ENCODE measurements around the gene CST6. TPM values are rescaled to one million over a fixed set of nuclear protein-coding genes. Genes with fewer than 3 reads are reported as not detected.

CST6 gene
- polyA plus RNA-seq, 1 donor from 2014 or later = not detected

DNA sequence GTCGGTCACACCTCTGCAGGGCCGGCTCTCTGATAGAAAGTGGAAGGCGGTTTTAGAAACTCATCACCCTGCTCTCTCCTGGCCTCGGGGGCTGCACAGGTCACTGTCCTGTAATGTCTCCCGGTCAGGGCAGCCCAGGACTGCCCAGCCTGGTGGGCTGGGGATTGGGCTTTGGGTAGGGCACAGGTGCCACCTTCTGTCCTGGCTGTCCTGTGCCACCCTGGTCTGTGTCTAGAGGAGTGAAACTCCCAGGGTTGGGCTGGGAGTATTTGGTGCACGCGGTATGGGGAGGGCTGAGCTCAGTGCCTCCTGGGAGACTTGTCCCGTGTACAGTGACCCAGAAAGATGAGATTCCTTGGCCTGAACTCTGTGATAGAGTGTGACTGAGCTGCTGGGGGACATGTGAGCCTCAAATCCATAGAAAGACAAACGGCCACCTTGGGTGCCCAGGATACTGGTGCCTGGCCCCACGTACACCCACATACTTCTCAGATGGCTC lies 32.5 kb upstream of the CST6 start:
- Mint-ChIP-seq H3K4me1 (peaks cover 0 to 1% (median 0%) of the 10 kb centered on the region in 3 donors), H3K4me3 (no peak overlapping the region), H3K27me3 (no peaks in the 10 kb centered on the region), H3K27ac (peak overlapping the region in 1 of 3 donors; percentile 75), H3K9me3 (no peaks in the 10 kb centered on the region), H3K36me3 (no peaks in the 10 kb centered on the region)

DNA sequence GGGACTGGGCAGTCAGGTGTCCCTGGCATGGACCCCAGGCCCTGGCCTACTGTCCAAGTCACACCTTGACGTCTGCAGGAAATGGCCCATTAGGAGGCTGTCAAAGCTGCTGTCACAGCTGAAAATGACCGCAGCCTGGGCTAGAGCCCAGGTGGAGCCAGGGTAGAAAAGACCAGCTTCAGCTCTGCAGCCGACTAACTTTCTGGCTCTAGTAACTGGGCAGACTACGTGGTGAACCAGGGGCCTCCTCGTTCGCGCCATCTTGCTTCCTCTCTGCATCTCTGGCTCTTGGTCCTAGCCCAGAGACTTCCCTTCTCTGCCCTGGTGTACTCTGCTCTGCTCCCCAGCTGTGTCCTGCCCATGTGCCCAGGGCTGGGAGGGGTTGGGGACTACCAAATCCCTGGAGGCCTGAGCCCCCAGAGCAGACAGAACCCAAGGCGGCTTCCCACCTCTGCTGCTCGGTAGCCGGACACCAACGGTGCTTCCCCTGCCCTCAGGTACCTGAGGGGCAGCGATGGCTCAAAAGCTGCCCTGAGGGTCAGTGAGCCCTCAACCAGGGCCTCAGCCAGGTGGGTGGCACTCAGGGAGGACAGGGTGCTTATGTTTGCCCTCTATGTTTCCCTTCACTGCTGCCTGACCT lies 30.6 kb upstream of the CST6 start:
- Mint-ChIP-seq H3K4me3 (no peak overlapping the region), H3K27ac (peak overlapping the region in 1 of 3 donors; percentile 63), H3K36me3 (no peaks in the 10 kb centered on the region), H3K9me3 (no peaks in the 10 kb centered on the region), H3K4me1 (peaks cover 0 to 1% (median 0%) of the 10 kb centered on the region in 3 donors), H3K27me3 (no peaks in the 10 kb centered on the region)

- H3K4me1 Mint-ChIP-seq = peaks cover 0 to 1% (median 0%) of the 10 kb centered on the region in 3 donors
- peak overlapping the region in 1 of 3 donors; percentile 63 for H3K27ac Mint-ChIP-seq
- no peaks in the 10 kb centered on the region for H3K36me3 Mint-ChIP-seq
- H3K4me3 Mint-ChIP-seq = no peak overlapping the region
- no peaks in the 10 kb centered on the region for H3K9me3 Mint-ChIP-seq
- H3K27me3 Mint-ChIP-seq = no peaks in the 10 kb centered on the region
These were observed 29.6 kb upstream of the CST6 start for GRCh38 chr11:65981972-65982823.

DNA sequence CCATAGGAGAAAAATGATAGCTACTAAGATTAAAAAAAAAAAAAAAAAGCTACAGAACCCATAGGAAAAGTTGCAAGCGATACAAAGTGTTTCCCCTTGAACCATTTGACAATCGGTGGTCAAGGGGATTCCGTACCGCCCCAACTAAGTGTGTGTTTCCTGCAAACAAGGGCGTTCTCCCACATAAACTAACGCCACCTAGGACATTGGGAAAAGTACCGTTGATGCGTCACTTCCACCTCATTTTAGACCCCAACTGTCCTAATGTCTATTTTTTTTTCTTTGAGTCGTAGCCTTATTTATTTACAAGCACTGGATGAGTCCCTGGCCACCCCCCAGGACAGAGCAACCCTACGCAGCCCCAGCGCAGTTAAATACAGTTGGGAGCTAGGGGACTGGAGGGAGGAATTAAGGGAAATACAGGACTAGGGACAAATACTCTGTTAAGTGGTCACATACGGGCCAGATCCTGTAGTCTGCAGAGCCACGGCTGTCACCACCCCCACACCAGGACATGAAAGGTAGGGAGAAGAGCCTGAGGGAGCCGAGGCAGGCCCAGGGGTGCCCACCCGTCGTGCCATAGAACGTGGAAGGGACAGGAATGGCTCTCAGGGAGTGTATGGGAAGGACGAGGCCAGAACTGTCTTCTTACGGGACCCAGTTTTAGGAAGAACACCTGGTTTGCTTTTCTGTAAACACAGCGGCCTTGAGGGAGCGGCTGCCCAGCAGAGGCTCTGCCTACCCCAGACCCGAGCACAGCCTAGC lies 28.8 kb upstream of the CST6 start:
- H3K27me3 Mint-ChIP-seq = no peaks in the 10 kb centered on the region
- H3K4me3 Mint-ChIP-seq = no peak overlapping the region
- H3K9me3 Mint-ChIP-seq = no peaks in the 10 kb centered on the region
- no peak overlapping the region for H3K27ac Mint-ChIP-seq
- H3K4me1 Mint-ChIP-seq = peaks cover 0 to 1% (median 1%) of the 10 kb centered on the region in 3 donors
- no peaks in the 10 kb centered on the region for H3K36me3 Mint-ChIP-seq

DNA sequence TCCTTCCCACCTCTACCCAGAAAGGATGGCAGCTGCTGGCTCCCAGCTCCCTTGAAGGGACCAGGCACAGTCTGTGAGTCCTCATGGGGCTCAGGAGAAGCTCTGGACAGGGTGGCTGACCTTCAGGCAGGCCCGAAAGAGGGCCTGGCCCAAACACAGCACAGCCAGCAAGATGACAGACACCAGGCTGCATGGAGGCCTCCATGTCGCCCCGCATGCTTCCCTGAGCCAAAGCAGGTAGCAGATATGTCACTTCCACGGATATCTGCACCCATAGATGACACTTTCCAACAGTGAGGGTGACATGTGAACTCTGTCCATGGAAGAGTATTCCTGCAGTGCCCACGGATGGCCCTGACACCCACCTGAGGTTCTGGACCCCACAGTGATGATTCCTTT lies 28.2 kb upstream of the CST6 start:
- H3K27ac Mint-ChIP-seq = peak overlapping the region in 1 of 3 donors; percentile 20
- H3K9me3 Mint-ChIP-seq = no peaks in the 10 kb centered on the region
- no peaks in the 10 kb centered on the region for H3K36me3 Mint-ChIP-seq
- H3K27me3 Mint-ChIP-seq = no peaks in the 10 kb centered on the region
- H3K4me3 Mint-ChIP-seq = no peak overlapping the region
- peaks cover 0 to 1% (median 1%) of the 10 kb centered on the region in 3 donors for H3K4me1 Mint-ChIP-seq

- peaks cover 4 to 8% (median 5%) of the 10 kb centered on the region in 3 donors for H3K4me1 Mint-ChIP-seq
- no peak overlapping the region for H3K27ac Mint-ChIP-seq
- no peak overlapping the region for H3K4me3 Mint-ChIP-seq
- no peaks in the 10 kb centered on the region for H3K9me3 Mint-ChIP-seq
- H3K27me3 Mint-ChIP-seq = no peaks in the 10 kb centered on the region
- no peaks in the 10 kb centered on the region for H3K36me3 Mint-ChIP-seq
These were observed 24.5 kb upstream of the CST6 start for GRCh38 chr11:65987336-65987735.

GRCh38 chr11:65988791-65989592 lies 22.8 kb upstream of the CST6 start:
- H3K36me3 Mint-ChIP-seq = no peaks in the 10 kb centered on the region
- no peaks in the 10 kb centered on the region for H3K27me3 Mint-ChIP-seq
- no peaks in the 10 kb centered on the region for H3K9me3 Mint-ChIP-seq
- peak overlapping the region; percentile 25 to 73 (median 48) for H3K27ac Mint-ChIP-seq
- H3K4me3 Mint-ChIP-seq = peak overlapping the region in 1 of 4 donors; percentile 3
- H3K4me1 Mint-ChIP-seq = peaks cover 4 to 8% (median 5%) of the 10 kb centered on the region in 3 donors

GRCh38 chr11:65992056-65992455 lies 19.8 kb upstream of the CST6 start:
- Mint-ChIP-seq H3K4me3 (no peak overlapping the region), H3K36me3 (no peaks in the 10 kb centered on the region), H3K27ac (no peak overlapping the region)

GRCh38 chr11:65997286-65997685 lies 14.5 kb upstream of the CST6 start:
- Mint-ChIP-seq H3K4me3 (peak overlapping the region in 1 of 4 donors; percentile 74), H3K27ac (peak overlapping the region in 2 of 3 donors; percentile 62 to 76), H3K27me3 (no peaks in the 10 kb centered on the region), H3K36me3 (peaks cover 4% of the 10 kb centered on the region), H3K9me3 (no peaks in the 10 kb centered on the region), H3K4me1 (peaks cover 17 to 20% (median 19%) of the 10 kb centered on the region in 3 donors)

More at GRCh38 chr11:65992056-65992455, 19.8 kb upstream of the CST6 start:
- H3K27me3 Mint-ChIP-seq = no peaks in the 10 kb centered on the region
- H3K9me3 Mint-ChIP-seq = no peaks in the 10 kb centered on the region
- H3K4me1 Mint-ChIP-seq = peaks cover 4 to 8% (median 7%) of the 10 kb centered on the region in 3 donors

- Mint-ChIP-seq H3K36me3 (peaks cover 5% of the 10 kb centered on the region), H3K27me3 (no peaks in the 10 kb centered on the region), H3K27ac (peak within 1 kb of the TSS; percentile 98 to 100 (median 99)), H3K4me3 (peak within 1 kb of the TSS; percentile 98 to 100 (median 100)), H3K4me1 (peaks cover 23 to 29% (median 26%) of the 10 kb centered on the region in 3 donors), H3K9me3 (no peaks in the 10 kb centered on the region)
These were observed 9.7 kb upstream of the CST6 start, which contains the start of the genes BANF1 and EIF1AD for GRCh38 chr11:66001942-66002647. TSS of gene BANF1 (plus strand) at chr11:66002503. CDS start at chr11:66003251, 748 bp downstream. TSS of gene EIF1AD (minus strand) at chr11:66002157. CDS start at chr11:66000389, 1,768 bp downstream.

- Mint-ChIP-seq H3K4me3 (peak overlapping the region; percentile 98 to 100 (median 100)), H3K9me3 (no peaks in the 10 kb centered on the region), H3K27me3 (no peaks in the 10 kb centered on the region), H3K4me1 (peaks cover 18 to 27% (median 23%) of the 10 kb centered on the region in 3 donors), H3K36me3 (peaks cover 5% of the 10 kb centered on the region), H3K27ac (peak overlapping the region; percentile 98 to 100 (median 99))
These were observed 9.1 kb upstream of the CST6 start for GRCh38 chr11:66002648-66003225.

DNA sequence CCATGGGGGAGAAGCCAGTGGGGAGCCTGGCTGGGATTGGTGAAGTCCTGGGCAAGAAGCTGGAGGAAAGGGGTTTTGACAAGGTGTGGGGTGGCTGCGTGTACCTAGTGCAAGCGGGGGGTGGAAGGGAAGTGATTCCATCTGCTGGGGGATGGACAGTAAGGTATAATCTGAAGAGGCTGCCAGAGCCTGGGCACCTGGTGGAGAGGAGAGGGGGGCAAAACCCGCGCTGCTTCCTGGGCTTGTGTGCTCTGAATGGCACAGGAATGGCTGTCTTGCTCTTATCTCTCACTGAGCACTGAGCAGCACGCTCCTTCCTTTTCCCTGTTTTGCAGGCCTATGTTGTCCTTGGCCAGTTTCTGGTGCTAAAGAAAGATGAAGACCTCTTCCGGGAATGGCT lies 8.5 kb upstream of the CST6 start:
- Mint-ChIP-seq H3K4me1 (peaks cover 16 to 27% (median 22%) of the 10 kb centered on the region in 3 donors), H3K4me3 (peak overlapping the region; percentile 98 to 100 (median 100)), H3K9me3 (no peaks in the 10 kb centered on the region), H3K36me3 (peaks cover 5% of the 10 kb centered on the region), H3K27ac (peak overlapping the region in 2 of 3 donors; percentile 98 to 100), H3K27me3 (no peaks in the 10 kb centered on the region)

DNA sequence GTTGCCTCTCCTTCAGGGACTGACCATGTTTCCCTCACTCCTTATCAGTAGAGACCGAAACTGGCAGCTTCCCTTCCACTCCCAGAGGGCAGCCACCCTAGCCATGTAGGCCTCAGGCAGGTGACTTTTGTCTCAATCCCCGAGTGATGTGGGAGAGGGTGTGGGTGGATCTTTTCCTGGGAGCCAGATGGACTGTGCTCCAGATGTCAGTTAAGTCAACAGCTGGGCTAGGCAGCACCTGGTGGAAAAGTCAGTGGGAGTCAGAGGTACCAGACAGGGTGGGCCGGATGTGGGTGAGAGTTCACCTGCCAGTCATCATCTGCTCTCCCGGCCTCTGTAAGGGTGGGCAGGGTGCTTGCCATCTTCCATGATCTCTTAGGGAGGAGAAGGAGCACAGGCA lies 7.6 kb upstream of the CST6 start:
- H3K4me3 Mint-ChIP-seq = peak overlapping the region in 2 of 4 donors; percentile 65 to 73
- H3K9me3 Mint-ChIP-seq = no peaks in the 10 kb centered on the region
- H3K36me3 Mint-ChIP-seq = peaks cover 4% of the 10 kb centered on the region
- peaks cover 16 to 27% (median 21%) of the 10 kb centered on the region in 3 donors for H3K4me1 Mint-ChIP-seq
- peak overlapping the region in 2 of 3 donors; percentile 59 to 77 for H3K27ac Mint-ChIP-seq
- H3K27me3 Mint-ChIP-seq = no peaks in the 10 kb centered on the region

All from IgD-negative memory B cell (primary cell).